ENCODE results near the gene NAA11. TPM values are rescaled to one million over a fixed set of nuclear protein-coding genes. Genes with fewer than 3 reads are reported as not detected.

NAA11 gene
- total and polyA plus RNA-seq, 2 experiments from 2014 or later: not detected

Other genes with a start within 250 kb of the NAA11 start
- gene GK2, start 82.2 kb upstream of the NAA11 start, total RNA-seq: not detected in 2 replicates
- gene GK2, start 82.2 kb upstream of the NAA11 start, polyA plus RNA-seq: not detected in 2 replicates

Data from cardiac muscle cell (in vitro differentiated cells and primary cell).